ENCODE measurements around the gene CITED2. TPM values are rescaled to one million over a fixed set of nuclear protein-coding genes. Genes with fewer than 3 reads are reported as not detected.

The CITED2 gene
- total RNA-seq, 1 experiment from 2014 or later, result 114 TPM

DNA sequence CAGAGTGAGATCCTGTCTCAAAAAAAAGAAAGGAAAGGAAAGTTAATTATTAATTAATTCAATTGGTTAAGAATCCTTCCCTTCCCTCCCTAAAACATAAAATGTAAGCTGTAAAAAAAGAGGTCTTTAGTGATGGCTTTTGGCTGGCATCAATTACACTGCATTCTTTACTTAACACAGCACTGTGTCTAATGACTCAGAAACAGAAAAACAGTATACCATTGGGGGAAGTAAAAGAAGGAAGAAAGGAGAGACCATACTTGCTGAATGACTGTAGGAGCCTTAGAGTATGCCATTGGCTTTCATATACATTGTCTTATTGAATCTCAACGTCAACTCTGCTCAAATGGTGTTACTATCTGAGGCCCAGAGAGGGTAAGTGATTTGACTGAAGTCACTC lies 18.3 kb upstream of the CITED2 start:
- Histone ChIP-seq H3K9me3 (no peaks in the 10 kb centered on the region), H3K36me3 (no peaks in the 10 kb centered on the region), H3K27me3 (no peaks in the 10 kb centered on the region), H3K4me3 (no peak overlapping the region)
- no peak for DNase-seq

GRCh38 chr6:139391709-139392108 lies 17.3 kb upstream of the CITED2 start:
- no peaks in the 10 kb centered on the region for H3K27me3 ChIP-seq
- no peak overlapping the region for H3K4me3 ChIP-seq
- no peaks in the 10 kb centered on the region for H3K36me3 ChIP-seq
- H3K9me3 ChIP-seq, result no peaks in the 10 kb centered on the region
- no peak for DNase-seq

DNA sequence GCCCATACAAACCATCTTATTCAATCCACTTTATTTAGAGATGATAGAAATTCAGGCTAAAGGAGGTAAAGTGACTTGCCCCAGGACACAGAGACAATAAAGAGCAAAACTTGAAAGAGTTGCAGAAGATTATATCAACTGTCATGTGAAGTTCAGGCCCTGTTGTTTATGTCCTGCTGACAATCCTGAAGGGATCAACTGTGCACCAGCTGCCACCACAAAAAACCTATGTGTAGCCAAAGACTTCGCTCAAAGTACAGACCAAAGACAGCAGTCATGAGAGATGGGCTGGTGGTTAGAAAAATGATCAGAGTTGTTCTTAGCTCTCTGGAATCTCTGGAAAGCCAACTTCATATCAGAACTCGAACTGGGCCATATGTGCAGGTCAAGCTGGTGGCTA lies 16.0 kb upstream of the CITED2 start:
- Histone ChIP-seq H3K9me3 (no peaks in the 10 kb centered on the region), H3K36me3 (no peaks in the 10 kb centered on the region), H3K27me3 (no peaks in the 10 kb centered on the region), H3K4me3 (no peak overlapping the region)
- DNase-seq, result no peak

DNA sequence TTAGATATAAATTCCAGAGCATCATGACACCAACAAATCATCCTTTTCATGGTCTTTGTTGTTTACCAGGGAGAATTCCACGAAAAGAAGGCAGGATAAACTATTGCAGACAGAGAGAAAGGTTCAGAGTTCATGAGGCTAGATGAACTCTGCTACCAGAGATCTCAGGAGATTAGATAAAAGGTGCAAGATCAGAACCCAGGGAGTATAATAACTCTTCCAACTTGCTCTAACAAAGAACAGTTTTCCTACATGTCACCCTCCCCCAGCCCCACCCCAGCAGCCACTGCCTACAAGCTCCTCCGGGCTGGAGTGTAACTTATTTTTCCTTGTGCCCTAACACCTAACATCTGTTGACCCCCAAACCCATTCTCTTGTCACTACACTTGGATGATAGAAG lies 13.9 kb upstream of the CITED2 start:
- H3K4me3 ChIP-seq, result no peak overlapping the region
- no peaks in the 10 kb centered on the region for H3K36me3 ChIP-seq
- H3K9me3 ChIP-seq, result no peaks in the 10 kb centered on the region
- H3K27me3 ChIP-seq, result no peaks in the 10 kb centered on the region
- no peak for DNase-seq

DNA sequence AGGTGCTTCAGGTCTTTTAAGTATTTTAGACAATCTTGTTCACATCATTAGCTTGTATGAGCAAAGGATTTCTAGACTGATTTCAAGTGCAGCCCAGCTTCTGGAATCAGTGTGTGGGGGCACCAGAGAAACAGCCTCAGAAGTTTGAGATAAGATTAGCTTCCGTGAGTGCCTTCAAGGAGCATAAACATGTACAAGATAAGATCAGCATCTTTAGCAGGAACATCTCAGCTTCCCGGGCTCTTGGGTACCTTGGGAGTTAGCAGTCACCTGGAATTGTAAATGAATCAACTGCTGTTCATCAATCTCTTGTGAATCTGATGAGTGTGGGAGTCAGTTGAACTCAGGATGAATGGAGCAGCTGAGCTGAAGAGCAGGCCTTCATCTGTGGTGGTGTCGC lies 12.0 kb upstream of the CITED2 start:
- Histone ChIP-seq H3K36me3 (no peaks in the 10 kb centered on the region), H3K27me3 (no peaks in the 10 kb centered on the region), H3K9me3 (no peaks in the 10 kb centered on the region), H3K4me3 (no peak overlapping the region)
- no peak for DNase-seq

- H3K36me3 ChIP-seq, result no peaks in the 10 kb centered on the region
- no peak for DNase-seq
- no peak overlapping the region for H3K4me3 ChIP-seq
- no peaks in the 10 kb centered on the region for H3K27me3 ChIP-seq
- H3K9me3 ChIP-seq, result no peaks in the 10 kb centered on the region
Measured at GRCh38 chr6:139381216-139381865, 6.9 kb upstream of the CITED2 start.

- H3K27me3 ChIP-seq, result no peaks in the 10 kb centered on the region
- no peaks in the 10 kb centered on the region for H3K36me3 ChIP-seq
- no peak for DNase-seq
- no peak overlapping the region for H3K4me3 ChIP-seq
- H3K9me3 ChIP-seq, result no peaks in the 10 kb centered on the region
Measured at GRCh38 chr6:139380611-139381010, 6.2 kb upstream of the CITED2 start.

- H3K36me3 ChIP-seq, result no peaks in the 10 kb centered on the region
- no peaks in the 10 kb centered on the region for H3K27me3 ChIP-seq
- no peaks in the 10 kb centered on the region for H3K9me3 ChIP-seq
- DNase-seq, result no peak
- H3K4me3 ChIP-seq, result no peak overlapping the region
Measured at GRCh38 chr6:139380168-139380567, 5.7 kb upstream of the CITED2 start.

DNA sequence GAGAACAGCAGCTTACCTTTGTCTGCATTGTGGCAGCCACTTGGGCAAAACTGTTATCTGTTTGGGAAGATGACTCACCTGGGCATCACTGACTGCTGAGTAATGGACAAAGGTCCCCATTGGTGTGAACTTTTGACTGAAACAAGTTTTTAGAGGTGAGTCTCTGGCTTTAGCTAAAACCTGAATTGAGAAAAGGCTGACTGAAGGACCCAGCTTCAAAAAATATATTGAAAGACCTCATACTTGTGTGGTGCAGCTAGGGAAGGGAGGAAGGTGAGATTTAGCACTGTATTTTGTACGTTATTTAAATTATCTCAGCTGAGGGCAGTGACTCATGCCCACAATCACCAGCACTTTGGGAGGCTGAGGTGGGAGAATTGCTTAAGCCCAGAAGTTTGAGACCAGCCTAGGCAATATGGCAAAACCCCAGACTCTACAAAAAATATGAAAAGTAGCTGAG lies 4.5 kb upstream of the CITED2 start:
- Histone ChIP-seq H3K9me3 (no peaks in the 10 kb centered on the region), H3K4me3 (no peak overlapping the region), H3K27me3 (no peaks in the 10 kb centered on the region), H3K36me3 (peaks cover 5% of the 10 kb centered on the region)
- peak; percentile 23 for DNase-seq

- no peaks in the 10 kb centered on the region for H3K9me3 ChIP-seq
- no peak overlapping the region for H3K4me3 ChIP-seq
- DNase-seq, result no peak
- H3K36me3 ChIP-seq, result peaks cover 11% of the 10 kb centered on the region
- no peaks in the 10 kb centered on the region for H3K27me3 ChIP-seq
Measured at GRCh38 chr6:139378226-139378625, 3.8 kb upstream of the CITED2 start.

GRCh38 chr6:139376604-139377218 lies 2.3 kb upstream of the CITED2 start:
- Histone ChIP-seq H3K9me3 (no peaks in the 10 kb centered on the region), H3K4me3 (no peak overlapping the region; the same call in 1 of the 2 replicates), H3K36me3 (peaks cover 24% of the 10 kb centered on the region), H3K27me3 (no peaks in the 10 kb centered on the region)
- no peak for DNase-seq

GRCh38 chr6:139376017-139376330 lies 1.5 kb upstream of the CITED2 start:
- DNase-seq, result no peak
- H3K9me3 ChIP-seq, result no peaks in the 10 kb centered on the region
- no peaks in the 10 kb centered on the region for H3K27me3 ChIP-seq
- H3K4me3 ChIP-seq, result peak overlapping the region; percentile 99
- H3K36me3 ChIP-seq, result peaks cover 31% of the 10 kb centered on the region

DNA sequence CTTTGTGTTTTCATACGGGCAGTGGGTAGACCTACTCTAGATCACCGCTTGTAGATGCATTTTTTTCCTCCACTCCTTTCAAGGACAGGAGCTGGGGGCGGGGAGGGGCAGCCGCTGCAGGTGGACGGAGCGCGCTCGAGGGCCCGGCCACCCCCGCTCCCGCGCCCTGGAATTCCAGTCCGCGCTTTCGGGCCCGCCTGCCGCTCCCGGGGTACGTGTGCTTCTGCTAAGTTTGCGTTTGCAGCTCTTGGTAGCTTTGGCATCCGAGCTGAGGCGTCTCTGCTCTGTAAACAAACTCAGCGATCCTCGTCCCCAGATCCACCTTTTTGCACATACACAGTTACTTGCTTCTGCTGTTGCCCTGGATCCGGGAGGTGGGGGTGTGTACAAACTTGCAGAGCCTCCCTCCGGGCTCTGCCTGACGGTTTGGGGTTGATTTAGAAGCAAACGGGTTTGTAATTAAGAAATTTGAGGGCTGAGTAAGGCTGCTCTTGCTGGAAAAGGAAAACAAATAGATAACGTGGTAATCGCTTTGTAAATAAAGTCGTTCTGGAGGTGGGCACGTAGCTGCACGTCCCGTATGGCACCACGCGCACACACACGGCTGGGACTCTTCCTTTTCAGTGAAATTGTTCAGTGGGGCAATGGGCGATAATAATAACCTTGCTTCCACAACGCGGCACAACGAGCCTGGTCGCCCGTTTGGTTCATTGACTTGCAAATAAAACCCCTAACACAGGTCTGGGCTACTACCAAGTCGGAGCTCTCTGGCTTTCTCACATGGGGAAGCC lies 973 bp upstream of the CITED2 start:
- Histone ChIP-seq H3K36me3 (peaks cover 35% of the 10 kb centered on the region), H3K4me3 (peak overlapping the region; percentile 99), H3K27me3 (no peaks in the 10 kb centered on the region), H3K9me3 (no peaks in the 10 kb centered on the region)
- DNase-seq, result peak; percentile 95

DNA sequence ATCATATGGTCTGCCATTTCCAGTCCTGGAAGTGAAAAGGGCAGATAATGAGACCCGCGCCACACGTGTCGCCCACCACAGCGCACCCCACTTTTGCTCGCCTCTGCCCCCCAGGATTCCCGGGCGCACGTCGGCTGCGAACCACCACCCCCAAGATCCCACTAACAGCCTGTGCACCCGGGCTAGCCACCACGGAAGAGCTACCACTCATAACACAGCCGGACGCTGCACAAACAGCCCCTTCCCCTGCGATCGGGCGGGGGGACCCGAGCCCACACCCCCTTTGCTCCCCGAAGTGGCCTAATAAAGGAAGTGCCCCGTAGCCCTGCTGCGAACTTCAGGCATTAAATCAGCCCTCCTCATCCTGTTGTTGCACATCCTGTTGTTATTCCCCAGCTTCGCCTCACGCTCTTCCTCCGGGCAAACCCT lies 506 bp downstream of the CITED2 start:
- Histone ChIP-seq H3K27me3 (no peaks in the 10 kb centered on the region), H3K9me3 (no peaks in the 10 kb centered on the region), H3K36me3 (peaks cover 35% of the 10 kb centered on the region), H3K4me3 (peak overlapping the region; percentile 99)
- DNase-seq, result no peak

DNA sequence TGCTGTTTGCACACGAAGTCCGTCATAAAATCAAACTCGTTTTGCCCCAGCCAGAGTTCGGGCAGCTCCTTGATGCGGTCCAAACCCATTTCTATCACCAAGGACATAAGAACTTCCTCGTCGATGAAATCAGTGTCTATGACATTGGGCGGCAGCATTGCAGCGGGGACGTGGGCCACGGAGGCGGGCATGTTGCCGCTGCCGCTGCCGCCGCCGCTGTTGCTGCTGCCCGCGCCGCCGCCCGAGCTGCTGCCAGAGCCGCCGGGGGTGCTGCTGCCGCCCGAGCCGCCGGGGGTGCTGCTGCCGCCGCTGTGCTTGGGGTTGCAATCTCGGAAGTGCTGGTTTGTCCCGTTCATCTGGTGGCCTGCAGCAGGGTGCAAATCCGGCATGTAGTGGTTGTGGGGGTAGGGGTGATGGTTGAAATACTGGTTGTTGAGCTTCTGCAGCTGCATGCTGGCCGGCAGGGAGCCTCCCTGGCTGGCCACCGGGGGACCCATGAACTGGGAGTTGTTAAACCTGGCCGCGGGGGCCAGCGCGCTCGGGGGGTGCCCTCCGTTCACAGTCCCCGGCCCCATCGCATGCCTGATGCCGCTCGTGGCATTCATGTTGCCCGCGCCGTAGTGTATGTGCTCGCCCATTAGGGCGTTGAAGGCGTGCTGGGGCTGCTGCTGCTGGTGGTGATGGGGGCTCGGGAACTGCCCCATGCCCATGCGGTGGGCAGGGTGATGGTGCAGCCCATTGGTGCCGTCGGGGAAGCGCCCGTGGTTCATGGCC lies 1.1 kb downstream of the CITED2 start:
- peak overlapping the region; percentile 99 for H3K4me3 ChIP-seq
- H3K9me3 ChIP-seq, result no peaks in the 10 kb centered on the region
- DNase-seq, result peak; percentile 65
- peaks cover 35% of the 10 kb centered on the region for H3K36me3 ChIP-seq
- no peaks in the 10 kb centered on the region for H3K27me3 ChIP-seq

DNA sequence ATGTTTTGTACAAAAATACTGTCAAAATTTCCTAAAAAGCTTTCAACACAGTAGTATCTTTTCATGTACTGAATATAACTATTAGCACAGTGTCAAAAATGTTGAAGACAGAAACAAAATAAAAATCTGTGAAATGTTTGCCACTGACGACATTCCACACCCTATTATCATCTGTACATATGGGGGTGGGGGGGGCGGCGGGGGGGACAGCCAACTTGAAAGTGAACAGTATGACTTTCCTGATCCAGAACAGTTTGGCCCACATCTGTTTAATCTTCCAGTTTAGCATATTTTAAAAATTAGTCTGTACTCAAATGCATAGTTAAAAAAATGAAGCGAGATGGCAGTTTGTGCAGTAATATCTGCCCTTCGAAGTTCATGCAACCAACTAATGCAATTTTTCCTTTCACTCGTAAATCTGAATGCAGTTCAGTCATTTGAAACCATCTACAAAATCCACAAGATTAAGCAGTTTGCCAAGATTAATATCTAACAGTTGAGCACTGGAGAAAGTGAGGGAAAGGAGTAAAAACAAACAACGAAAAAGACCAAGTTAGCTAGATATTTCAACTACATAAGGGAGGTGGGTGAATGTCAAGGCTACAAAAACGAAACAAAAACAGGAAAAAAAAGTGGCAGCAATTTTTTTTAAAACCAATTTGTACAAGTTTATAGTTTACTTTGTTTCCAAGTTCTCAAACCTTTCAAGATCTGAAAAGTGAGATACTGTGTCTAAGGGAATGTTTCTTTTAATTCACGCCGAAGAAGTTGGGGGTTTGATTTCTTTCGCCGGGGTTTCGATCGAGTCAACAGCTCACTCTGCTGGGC lies 1.9 kb downstream of the CITED2 start:
- Histone ChIP-seq H3K27me3 (no peaks in the 10 kb centered on the region), H3K9me3 (no peaks in the 10 kb centered on the region), H3K36me3 (peaks cover 35% of the 10 kb centered on the region), H3K4me3 (peak overlapping the region; percentile 99)
- DNase-seq, result no peak

Measured in MG63 (cell line).